SK-N-SH treated with all-trans-retinoic acid at 6 μM for 48 hours (cell line): Measurements from ENCODE around the gene MAD2L2.

Experiments used
- ATAC-seq: fragments of 200-7000 bp; cut with Tn5 transposase; 3 replicates; pipeline ENCODE4 v1.9.1; 2020; ENCODE audit warnings: mild to moderate bottlenecking, moderate library complexity
- ARNTL ChIP-seq: fragments of 450-650 bp; formaldehyde crosslinking; IDR thresholded peaks from 2 replicates; pipeline ENCODE4 v1.5.0; 2020; ENCODE audit warnings: low read depth, mild to moderate bottlenecking, moderate library complexity, borderline replicate concordance
- BACH2 ChIP-seq: fragments of 250-450 bp; sonication (Bioruptor Pico); IDR thresholded peaks from 2 replicates; pipeline ENCODE4 v1.9.0; 2021; ENCODE audit warnings: mild to moderate bottlenecking, borderline replicate concordance
- CSDC2 ChIP-seq: fragments of 250-450 bp; sonication (Bioruptor Pico); IDR thresholded peaks from 2 replicates; pipeline ENCODE4 v1.5.0; 2020; ENCODE audit warnings: mild to moderate bottlenecking, moderate library complexity
- ESRRG ChIP-seq: fragments of 250-450 bp; sonication (Bioruptor Pico); IDR thresholded peaks from 2 replicates; pipeline ENCODE4 v1.6.1; 2021; ENCODE audit warnings: mild to moderate bottlenecking
- GLIS3 ChIP-seq: fragments of 250-450 bp; sonication (Bioruptor Pico); IDR thresholded peaks from 2 replicates; pipeline ENCODE4 v1.5.0; 2020; ENCODE audit warnings: mild to moderate bottlenecking, moderate library complexity
- OSR1 ChIP-seq: fragments of 250-450 bp; sonication (Bioruptor Pico); IDR thresholded peaks from 2 replicates; pipeline ENCODE4 v1.8.0; 2022; ENCODE audit warnings: moderate library complexity, mild to moderate bottlenecking, inconsistent platforms
- PPARA ChIP-seq: fragments of 250-450 bp; sonication (Bioruptor Pico); IDR thresholded peaks from 2 replicates; pipeline ENCODE4 v1.5.0; 2020; ENCODE audit warnings: mild to moderate bottlenecking, borderline replicate concordance
- RARB ChIP-seq: fragments of 250-450 bp; sonication (Bioruptor Pico); IDR thresholded peaks from 2 replicates; pipeline ENCODE4 v1.8.0; 2021; ENCODE audit warnings: mild to moderate bottlenecking, moderate library complexity
- SNAI2 ChIP-seq: fragments of 250-450 bp; sonication (Bioruptor Pico); IDR thresholded peaks from 2 replicates; pipeline ENCODE4 v1.5.0; 2020; ENCODE audit warnings: mild to moderate bottlenecking, moderate library complexity
- TOX ChIP-seq: fragments of 250-450 bp; sonication (Bioruptor Pico); IDR thresholded peaks from 2 replicates; pipeline ENCODE4 v1.8.0; 2021; ENCODE audit warnings: mild to moderate bottlenecking, moderate library complexity, borderline replicate concordance
- ZC3H10 ChIP-seq: fragments of 250-450 bp; sonication (Bioruptor Pico); IDR thresholded peaks from 2 replicates; pipeline ENCODE4 v1.5.1; 2021; ENCODE audit warnings: mild to moderate bottlenecking, moderate library complexity
- ZFP3 ChIP-seq: fragments of 250-450 bp; sonication (Bioruptor Pico); IDR thresholded peaks from 2 replicates; pipeline ENCODE4 v1.5.0; 2020; ENCODE audit warnings: mild to moderate bottlenecking, moderate library complexity
- ZFP30 ChIP-seq: fragments of 450-650 bp; formaldehyde crosslinking; IDR thresholded peaks from 2 replicates; pipeline ENCODE4 v1.5.0; 2022; ENCODE audit warnings: mild to moderate bottlenecking, moderate library complexity
- ZNF565 ChIP-seq: fragments of 450-650 bp; formaldehyde crosslinking; conservative IDR thresholded peaks from 2 replicates; pipeline ENCODE4 v1.5.0; 2020; ENCODE audit warnings: low read depth, mild to moderate bottlenecking, moderate library complexity
- ZNF70 ChIP-seq: fragments of 450-650 bp; formaldehyde crosslinking; IDR thresholded peaks from 2 replicates; pipeline ENCODE4 v1.5.0; 2020; ENCODE audit warnings: mild to moderate bottlenecking, moderate library complexity
- ZNF8 ChIP-seq: fragments of 450-650 bp; formaldehyde crosslinking; IDR thresholded peaks from 2 replicates; pipeline ENCODE4 v1.5.0; 2020; ENCODE audit warnings: mild to moderate bottlenecking, moderate library complexity
- TF ChIP-seq, protein P1 (sequence below): fragments of 250-450 bp; sonication (Bioruptor Pico); IDR thresholded peaks from 2 replicates; pipeline ENCODE4 v1.5.1; 2021; ENCODE audit warnings: mild to moderate bottlenecking, moderate library complexity
- TF ChIP-seq, protein P2 (sequence below): fragments of 250-450 bp; sonication (Bioruptor Pico); IDR thresholded peaks from 2 replicates; pipeline ENCODE4 v1.5.0; 2020; ENCODE audit warnings: mild to moderate bottlenecking, moderate library complexity
- TF ChIP-seq, protein P3 (sequence below): fragments of 250-450 bp; sonication (Bioruptor Pico); IDR thresholded peaks from 2 replicates; pipeline ENCODE4 v1.8.0; 2021; ENCODE audit warnings: low read depth, mild to moderate bottlenecking, moderate library complexity, borderline replicate concordance
- TF ChIP-seq, protein P4 (sequence below): fragments of 250-450 bp; sonication (Bioruptor Pico); IDR thresholded peaks from 2 replicates; pipeline ENCODE4 v1.8.0; 2020; ENCODE audit warnings: mild to moderate bottlenecking, moderate library complexity, borderline replicate concordance

Gene MAD2L2

DNA sequence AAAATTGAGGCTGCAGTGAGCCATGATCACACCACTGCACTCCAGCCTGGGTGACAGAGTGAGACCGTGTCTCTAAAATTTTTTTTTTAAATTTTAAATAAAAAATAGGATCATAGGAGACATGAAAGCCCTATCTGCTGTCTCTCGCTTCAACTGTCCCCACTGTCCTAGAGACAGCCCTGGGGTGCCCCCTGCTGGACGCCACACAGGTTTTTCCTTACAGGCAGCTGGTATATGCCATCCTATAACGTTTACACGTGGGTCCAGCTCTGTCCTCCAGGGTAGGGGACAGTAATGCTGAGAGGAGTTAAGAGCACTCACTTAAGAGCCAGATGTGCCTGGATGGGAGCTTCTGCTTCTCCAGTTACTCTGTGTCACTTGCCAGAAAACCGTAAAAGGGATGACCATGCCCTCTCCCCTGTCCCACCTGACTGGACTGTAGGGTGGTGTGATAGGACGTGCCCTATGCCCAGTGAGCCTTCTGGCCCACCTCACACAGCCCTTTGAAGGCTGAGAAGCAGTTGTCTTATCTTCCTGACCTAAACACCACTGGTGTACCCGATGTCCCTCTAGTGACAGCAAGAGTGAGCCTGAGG lies 35.2 kb downstream of the MAD2L2 start:
- ATAC-seq: peak; percentile 83
- TF ChIP-seq BACH2 (CRISPR knock-in tag) (no peak), ESRRG (CRISPR knock-in tag) (no peak), CSDC2 (CRISPR knock-in tag) (no peak), ZFP3 (CRISPR knock-in tag) (no peak), RARB (CRISPR knock-in tag) (no peak), TOX (no peak), ZNF8 (CRISPR knock-in tag) (no peak), ARNTL (no peak), ZFP30 (CRISPR knock-in tag) (no peak), ZNF565 (CRISPR knock-in tag) (no peak), ZNF70 (CRISPR knock-in tag) (no peak), OSR1 (CRISPR knock-in tag) (no peak), ZC3H10 (CRISPR knock-in tag) (no peak), SNAI2 (CRISPR knock-in tag) (no peak), GLIS3 (CRISPR knock-in tag) (no peak)
- TF ChIP-seq, protein P1, sequence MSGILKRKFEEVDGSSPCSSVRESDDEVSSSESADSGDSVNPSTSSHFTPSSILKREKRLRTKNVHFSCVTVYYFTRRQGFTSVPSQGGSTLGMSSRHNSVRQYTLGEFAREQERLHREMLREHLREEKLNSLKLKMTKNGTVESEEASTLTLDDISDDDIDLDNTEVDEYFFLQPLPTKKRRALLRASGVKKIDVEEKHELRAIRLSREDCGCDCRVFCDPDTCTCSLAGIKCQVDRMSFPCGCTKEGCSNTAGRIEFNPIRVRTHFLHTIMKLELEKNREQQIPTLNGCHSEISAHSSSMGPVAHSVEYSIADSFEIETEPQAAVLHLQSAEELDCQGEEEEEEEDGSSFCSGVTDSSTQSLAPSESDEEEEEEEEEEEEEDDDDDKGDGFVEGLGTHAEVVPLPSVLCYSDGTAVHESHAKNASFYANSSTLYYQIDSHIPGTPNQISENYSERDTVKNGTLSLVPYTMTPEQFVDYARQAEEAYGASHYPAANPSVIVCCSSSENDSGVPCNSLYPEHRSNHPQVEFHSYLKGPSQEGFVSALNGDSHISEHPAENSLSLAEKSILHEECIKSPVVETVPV: no peak
- TF ChIP-seq, protein P2, sequence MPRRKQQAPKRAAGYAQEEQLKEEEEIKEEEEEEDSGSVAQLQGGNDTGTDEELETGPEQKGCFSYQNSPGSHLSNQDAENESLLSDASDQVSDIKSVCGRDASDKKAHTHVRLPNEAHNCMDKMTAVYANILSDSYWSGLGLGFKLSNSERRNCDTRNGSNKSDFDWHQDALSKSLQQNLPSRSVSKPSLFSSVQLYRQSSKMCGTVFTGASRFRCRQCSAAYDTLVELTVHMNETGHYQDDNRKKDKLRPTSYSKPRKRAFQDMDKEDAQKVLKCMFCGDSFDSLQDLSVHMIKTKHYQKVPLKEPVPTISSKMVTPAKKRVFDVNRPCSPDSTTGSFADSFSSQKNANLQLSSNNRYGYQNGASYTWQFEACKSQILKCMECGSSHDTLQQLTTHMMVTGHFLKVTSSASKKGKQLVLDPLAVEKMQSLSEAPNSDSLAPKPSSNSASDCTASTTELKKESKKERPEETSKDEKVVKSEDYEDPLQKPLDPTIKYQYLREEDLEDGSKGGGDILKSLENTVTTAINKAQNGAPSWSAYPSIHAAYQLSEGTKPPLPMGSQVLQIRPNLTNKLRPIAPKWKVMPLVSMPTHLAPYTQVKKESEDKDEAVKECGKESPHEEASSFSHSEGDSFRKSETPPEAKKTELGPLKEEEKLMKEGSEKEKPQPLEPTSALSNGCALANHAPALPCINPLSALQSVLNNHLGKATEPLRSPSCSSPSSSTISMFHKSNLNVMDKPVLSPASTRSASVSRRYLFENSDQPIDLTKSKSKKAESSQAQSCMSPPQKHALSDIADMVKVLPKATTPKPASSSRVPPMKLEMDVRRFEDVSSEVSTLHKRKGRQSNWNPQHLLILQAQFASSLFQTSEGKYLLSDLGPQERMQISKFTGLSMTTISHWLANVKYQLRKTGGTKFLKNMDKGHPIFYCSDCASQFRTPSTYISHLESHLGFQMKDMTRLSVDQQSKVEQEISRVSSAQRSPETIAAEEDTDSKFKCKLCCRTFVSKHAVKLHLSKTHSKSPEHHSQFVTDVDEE (CRISPR knock-in tag): no peak
- TF ChIP-seq, protein P3, sequence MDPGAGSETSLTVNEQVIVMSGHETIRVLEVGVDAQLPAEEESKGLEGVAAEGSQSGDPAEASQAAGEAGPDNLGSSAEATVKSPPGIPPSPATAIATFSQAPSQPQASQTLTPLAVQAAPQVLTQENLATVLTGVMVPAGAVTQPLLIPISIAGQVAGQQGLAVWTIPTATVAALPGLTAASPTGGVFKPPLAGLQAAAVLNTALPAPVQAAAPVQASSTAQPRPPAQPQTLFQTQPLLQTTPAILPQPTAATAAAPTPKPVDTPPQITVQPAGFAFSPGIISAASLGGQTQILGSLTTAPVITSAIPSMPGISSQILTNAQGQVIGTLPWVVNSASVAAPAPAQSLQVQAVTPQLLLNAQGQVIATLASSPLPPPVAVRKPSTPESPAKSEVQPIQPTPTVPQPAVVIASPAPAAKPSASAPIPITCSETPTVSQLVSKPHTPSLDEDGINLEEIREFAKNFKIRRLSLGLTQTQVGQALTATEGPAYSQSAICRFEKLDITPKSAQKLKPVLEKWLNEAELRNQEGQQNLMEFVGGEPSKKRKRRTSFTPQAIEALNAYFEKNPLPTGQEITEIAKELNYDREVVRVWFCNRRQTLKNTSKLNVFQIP (CRISPR knock-in tag): no peak
- TF ChIP-seq, protein P4, sequence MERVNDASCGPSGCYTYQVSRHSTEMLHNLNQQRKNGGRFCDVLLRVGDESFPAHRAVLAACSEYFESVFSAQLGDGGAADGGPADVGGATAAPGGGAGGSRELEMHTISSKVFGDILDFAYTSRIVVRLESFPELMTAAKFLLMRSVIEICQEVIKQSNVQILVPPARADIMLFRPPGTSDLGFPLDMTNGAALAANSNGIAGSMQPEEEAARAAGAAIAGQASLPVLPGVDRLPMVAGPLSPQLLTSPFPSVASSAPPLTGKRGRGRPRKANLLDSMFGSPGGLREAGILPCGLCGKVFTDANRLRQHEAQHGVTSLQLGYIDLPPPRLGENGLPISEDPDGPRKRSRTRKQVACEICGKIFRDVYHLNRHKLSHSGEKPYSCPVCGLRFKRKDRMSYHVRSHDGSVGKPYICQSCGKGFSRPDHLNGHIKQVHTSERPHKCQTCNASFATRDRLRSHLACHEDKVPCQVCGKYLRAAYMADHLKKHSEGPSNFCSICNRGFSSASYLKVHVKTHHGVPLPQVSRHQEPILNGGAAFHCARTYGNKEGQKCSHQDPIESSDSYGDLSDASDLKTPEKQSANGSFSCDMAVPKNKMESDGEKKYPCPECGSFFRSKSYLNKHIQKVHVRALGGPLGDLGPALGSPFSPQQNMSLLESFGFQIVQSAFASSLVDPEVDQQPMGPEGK: no peak

DNA sequence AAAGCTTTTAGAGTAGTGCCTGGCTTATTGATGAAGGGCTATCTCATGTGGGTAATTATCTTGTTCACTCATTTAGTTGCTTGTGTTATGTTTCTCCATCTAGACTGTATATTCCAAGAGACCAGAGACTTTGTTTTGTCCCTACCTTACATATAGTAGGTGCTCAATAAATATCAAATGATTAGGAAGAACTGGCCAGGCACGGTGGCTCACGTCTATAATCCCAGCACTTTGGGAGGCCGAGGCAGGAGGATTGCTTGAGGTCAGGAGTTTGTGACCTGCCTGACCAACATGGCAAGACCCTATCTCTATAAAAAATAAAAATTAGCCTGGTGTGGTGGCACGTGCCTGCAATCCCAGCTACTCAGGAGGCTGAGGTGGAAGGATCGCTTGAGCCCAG lies 35.7 kb downstream of the MAD2L2 start:
- ATAC-seq: no peak
- no peak for TF ChIP-seq ZFP3 (CRISPR knock-in tag)
- TF ChIP-seq OSR1 (CRISPR knock-in tag): no peak
- no peak for TF ChIP-seq ARNTL
- no peak for TF ChIP-seq ZC3H10 (CRISPR knock-in tag)
- TF ChIP-seq, protein P1: no peak
- no peak for TF ChIP-seq GLIS3 (CRISPR knock-in tag)
- no peak for TF ChIP-seq ESRRG (CRISPR knock-in tag)
- TF ChIP-seq, all 23 proteins: peak for 0

DNA sequence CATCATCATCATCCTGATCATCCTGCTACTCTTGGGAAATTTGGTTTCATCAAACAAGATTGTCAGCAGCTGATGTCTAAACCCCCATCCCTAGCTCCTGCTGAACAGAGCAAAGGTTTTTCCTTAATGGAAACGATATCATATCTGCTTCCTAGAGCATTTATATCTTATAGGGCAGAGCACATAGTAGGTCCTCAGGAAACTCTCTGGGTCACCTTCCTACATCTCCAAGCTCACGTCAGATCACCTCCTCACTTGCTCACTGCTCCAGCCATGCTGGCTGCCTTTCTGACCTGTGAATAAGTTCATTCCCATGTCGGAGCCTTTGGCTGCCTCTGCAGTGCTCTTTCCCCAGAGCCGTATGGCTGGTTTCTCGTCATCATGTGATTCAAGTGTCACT lies 37.2 kb downstream of the MAD2L2 start:
- no peak for TF ChIP-seq RARB (CRISPR knock-in tag)
- TF ChIP-seq ZFP3 (CRISPR knock-in tag): no peak
- TF ChIP-seq CSDC2 (CRISPR knock-in tag): no peak
- no peak for TF ChIP-seq ZFP30 (CRISPR knock-in tag)
- no peak for TF ChIP-seq PPARA
- no peak for TF ChIP-seq ARNTL
- TF ChIP-seq TOX: no peak
- TF ChIP-seq, protein P2 (CRISPR knock-in tag): no peak
- TF ChIP-seq ESRRG (CRISPR knock-in tag): no peak
- no peak for TF ChIP-seq ZNF70 (CRISPR knock-in tag)
- ATAC-seq: no peak

DNA sequence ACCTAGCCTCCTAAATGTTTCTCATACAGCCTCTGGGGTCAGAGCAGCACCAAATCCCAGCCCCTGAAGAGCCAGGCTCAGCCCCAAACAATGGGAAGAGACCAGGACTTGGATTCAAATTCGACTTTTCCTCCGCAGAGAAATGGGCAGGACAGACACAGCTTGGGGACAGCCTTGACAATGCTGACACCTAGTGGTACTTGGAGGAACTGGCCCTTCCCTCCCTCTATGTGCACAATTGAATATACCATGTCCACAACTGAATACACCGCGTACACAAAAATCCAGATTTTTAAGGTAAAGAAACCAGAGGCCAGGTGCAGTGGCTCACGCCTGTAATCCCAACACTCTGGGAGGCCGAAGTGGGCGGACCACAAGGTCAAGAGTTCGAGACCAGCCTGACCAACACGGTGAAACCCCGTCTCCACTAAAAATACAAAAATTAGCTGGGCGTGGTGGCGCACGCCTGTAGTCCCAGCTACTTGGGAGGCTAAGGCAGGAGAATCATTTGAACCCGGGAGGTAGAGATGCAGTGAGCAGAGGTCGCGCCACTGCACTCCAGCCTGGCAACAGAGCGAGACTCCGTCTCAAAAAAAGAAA lies 38.4 kb downstream of the MAD2L2 start:
- peak; percentile 88 for ATAC-seq
